T-cell (primary cell): ENCODE data around the gene ENTPD6. TPM values are rescaled to one million over a fixed set of nuclear protein-coding genes. Genes with fewer than 3 reads are reported as not detected.
"Not testable (repeated sequence)": the region's sequence is repeated elsewhere in the genome, so short reads cannot be mapped to it uniquely, and the experiment has no call there.

Experiments
- ATAC-seq, 4 experiments: fragments of 200-7000 bp in 3 of 4; fragments of 150-1000 bp in 1 of 4; cut with Tn5 transposase; replicated peaks in 1 of 4; 1 replicate in 3 of 4; 2 replicates in 1 of 4; pipeline ENCODE4 v1.10.0; 2021; ENCODE audit warnings: moderate library complexity in 3 of 4, mild to moderate bottlenecking in 2 of 4, moderate number of reproducible peaks in 1 of 4
- CTCF ChIA-PET, 2 donors: fragments of 300-600 bp; sonication (Branson Sonifier 250); formaldehyde crosslinking; loops; one replicate each; lab custom pipeline; 2022; ENCODE audit warnings: antibody characterized with exemption in 2 of 2; lab: Charles Lee
- POLR2A ChIA-PET, 2 donors: fragments of 300-600 bp; sonication (Branson Sonifier 250); formaldehyde crosslinking; loops; one replicate each; lab custom pipeline; 2022; ENCODE audit warnings: antibody characterized with exemption in 2 of 2; lab: Charles Lee
- DNase-seq, 35 experiments: peaks; one replicate each; pipeline versions ENCODE4 v3.0.0 to v3.0.0-alpha.2; 2013 to 2023
- H3K27ac ChIP-seq: one replicate; pipeline ENCODE4 v1.5.1; 2013; ENCODE audit warnings: low read length
- H3K27me3 ChIP-seq, 2 experiments: replicated peaks in 1 of 2; 1 replicate in 1 of 2; 2 replicates in 1 of 2; pipeline versions ENCODE4 v1.6.1 to v1.7.0; 2013; ENCODE audit warnings: low read length in 1 of 2, mixed read lengths in 1 of 2; ENCODE audit not compliant: control insufficient read depth in 2 of 2, insufficient read depth in 2 of 2; ENCODE audit errors: extremely low read depth in 1 of 2
- H3K36me3 ChIP-seq, 2 donors: 1 replicate in 1 of 2; 2 replicates in 1 of 2; pipeline versions ENCODE4 v1.6.1 to v1.7.0; 2013; ENCODE audit warnings: low read length in 1 of 2; ENCODE audit not compliant: control insufficient read depth in 2 of 2, insufficient read depth in 1 of 2; ENCODE audit errors: extremely low read depth in 1 of 2
- H3K4me1 ChIP-seq, 2 experiments: 1 replicate in 1 of 2; 2 replicates in 1 of 2; pipeline versions ENCODE4 v1.6.1 to v1.7.0; 2013; ENCODE audit warnings: low read length in 2 of 2, mixed read lengths in 1 of 2; ENCODE audit not compliant: insufficient read depth in 2 of 2, control insufficient read depth in 1 of 2; ENCODE audit errors: extremely low read depth in 1 of 2
- H3K4me3 ChIP-seq, 2 donors: 1 replicate in 1 of 2; 2 replicates in 1 of 2; pipeline versions ENCODE4 v1.5.1 to v1.7.0; 2013; ENCODE audit warnings: mild to moderate bottlenecking in 2 of 2, low read length in 1 of 2, moderate library complexity in 1 of 2; ENCODE audit not compliant: control insufficient read depth in 1 of 2; ENCODE audit errors: extremely low read depth in 1 of 2
- H3K9me3 ChIP-seq: 2 replicates; pipeline ENCODE4 v1.7.0; 2013
- H3K27ac Mint-ChIP-seq, 2 donors: one replicate each; pipeline ENCODE4 v1.8.0; 2020 to 2021; ENCODE audit warnings: mild to moderate bottlenecking in 2 of 2, mixed read lengths in 2 of 2
- H3K27me3 Mint-ChIP-seq, 2 donors: one replicate each; pipeline ENCODE4 v1.8.0; 2021 to 2022; ENCODE audit warnings: mixed read lengths in 2 of 2
- H3K36me3 Mint-ChIP-seq: one replicate; pipeline ENCODE4 v1.8.0; 2021; ENCODE audit warnings: mixed read lengths
- H3K4me1 Mint-ChIP-seq, 3 donors: one replicate each; pipeline ENCODE4 v1.8.0; 2020 to 2022; ENCODE audit warnings: mixed read lengths in 3 of 3, mild to moderate bottlenecking in 1 of 3
- H3K4me3 Mint-ChIP-seq, 3 donors: one replicate each; pipeline ENCODE4 v1.8.0; 2020 to 2022; ENCODE audit warnings: mild to moderate bottlenecking in 3 of 3, mixed read lengths in 3 of 3, moderate library complexity in 3 of 3
- H3K9me3 Mint-ChIP-seq, 3 donors: one replicate each; pipeline ENCODE4 v1.8.0; 2020 to 2022; ENCODE audit warnings: mixed read lengths in 3 of 3
- WGBS: methylation state at CpG from one replicate; pipeline ENCODE4 v1.1.5; 2013; ENCODE audit warnings: missing lambda C conversion rate; ENCODE audit not compliant: insufficient coverage; 5-methylcytosine and 5-hydroxymethylcytosine counted together
- total RNA-seq, 35 experiments: library from RNA in 6 of 35; stranded (reverse) in 6 of 35; fragments of 120-200 nt in 1 of 35; gene quantifications; one replicate each; pipeline versions ENCODE4 v1.2.1 to v1.2.4 and lab custom pipeline; 2013 to 2026

ENTPD6 gene
- total RNA-seq, 5 donors from 2014 or later (not counting 1 experiment from before 2014, with no cell fraction given) = 80.5 to 102 (median 90.9) TPM

DNA sequence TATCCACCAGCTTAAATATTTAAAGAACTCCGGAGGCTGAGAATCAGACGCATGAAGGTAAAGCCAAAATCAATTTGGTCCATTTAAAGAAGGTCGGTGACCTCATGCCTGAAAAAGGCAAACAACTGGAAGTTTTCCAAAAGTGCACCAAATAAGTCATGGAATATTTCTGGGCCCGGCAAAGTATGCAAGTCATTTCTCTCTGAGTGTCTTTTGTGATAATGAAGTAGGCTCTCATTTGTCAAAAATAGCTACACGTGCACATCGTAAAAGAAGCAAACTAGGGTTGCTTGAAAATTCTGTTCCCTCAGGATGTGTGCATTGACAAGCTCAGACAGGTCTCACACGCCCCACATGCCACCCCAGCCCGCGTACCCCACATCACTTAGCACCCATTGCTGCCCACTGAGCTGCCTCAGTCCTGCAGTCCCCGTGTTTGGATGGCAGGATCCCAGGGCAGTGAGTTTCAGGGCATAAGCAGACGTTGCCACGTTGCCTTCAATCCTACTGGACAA lies 31.9 kb downstream of the ENTPD6 start:
- Mint-ChIP-seq H3K27ac (no peak overlapping the region), H3K9me3 (no peaks in the 10 kb centered on the region), H3K36me3 (peaks cover 9% of the 10 kb centered on the region), H3K27me3 (no peaks in the 10 kb centered on the region), H3K4me1 (no peaks in the 10 kb centered on the region), H3K4me3 (no peak overlapping the region)
- Histone ChIP-seq H3K36me3 (peaks cover 8 to 13% of the 10 kb centered on the region in 2 donors), H3K4me3 (no peak overlapping the region), H3K27me3 (no peaks in the 10 kb centered on the region), H3K4me1 (no peaks in the 10 kb centered on the region), H3K9me3 (no peaks in the 10 kb centered on the region), H3K27ac (no peak overlapping the region)
- no peak for ATAC-seq
- CTCF ChIA-PET = no interaction called here
- DNase-seq = no peak
- WGBS = 96% methylated on average over 8 of the region's 12 CpGs
- POLR2A ChIA-PET = no interaction called here

DNA sequence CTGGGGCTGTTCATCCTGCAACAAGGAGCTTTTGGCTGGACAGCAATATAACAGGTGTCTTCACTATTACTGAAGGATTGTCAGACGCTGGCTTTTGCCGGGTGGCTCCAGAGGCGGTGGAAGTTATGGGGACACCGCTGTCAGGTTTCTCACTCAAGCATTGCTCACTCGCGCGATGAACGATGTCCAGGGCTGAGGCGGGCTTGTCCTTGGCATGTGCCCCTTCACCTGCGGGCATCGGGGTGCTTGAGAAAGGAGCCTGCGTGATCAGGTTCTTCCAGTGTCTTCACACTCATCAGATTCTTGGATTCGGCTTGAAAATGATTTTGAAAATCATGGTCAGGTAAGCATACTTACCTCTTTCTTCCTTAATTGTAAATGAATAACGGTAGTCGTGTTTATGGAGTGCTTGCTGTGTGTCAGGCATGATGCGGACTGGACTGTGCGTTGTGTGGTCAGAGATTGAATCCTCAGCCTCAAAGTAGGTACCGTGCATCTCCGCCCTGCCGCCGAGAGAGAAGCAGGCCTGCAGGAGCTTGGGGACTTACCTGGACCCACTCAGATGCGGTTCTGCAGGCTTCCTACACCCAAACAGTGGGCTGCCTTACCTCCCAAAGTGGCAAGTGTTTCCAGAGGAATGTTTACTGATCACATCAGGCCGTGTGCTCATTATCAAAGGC lies 34.1 kb downstream of the ENTPD6 start:
- Mint-ChIP-seq H3K4me3 (no peak overlapping the region), H3K4me1 (no peaks in the 10 kb centered on the region), H3K27me3 (peaks cover under 1 to 3% of the 10 kb centered on the region in 2 donors), H3K36me3 (peaks cover 9% of the 10 kb centered on the region), H3K27ac (no peak overlapping the region), H3K9me3 (no peaks in the 10 kb centered on the region)
- H3K36me3 ChIP-seq = peaks cover 5 to 6% of the 10 kb centered on the region in 2 donors
- no peaks in the 10 kb centered on the region for H3K27me3 ChIP-seq
- WGBS = 96% methylated on average over 13 of the region's 23 CpGs
- ChIA-PET POLR2A (no interaction called here), CTCF (interaction anchor here in 1 of 2 donors (0.7 kb wide), 1 partner anchor 66 kb away, joined by 3 read pairs; no protein-coding TSS in a partner anchor)
- H3K9me3 ChIP-seq = no peaks in the 10 kb centered on the region
- DNase-seq (no peak), ATAC-seq (no peak)
- no peak overlapping the region for H3K27ac ChIP-seq
- H3K4me3 ChIP-seq = no peak overlapping the region
- no peaks in the 10 kb centered on the region for H3K4me1 ChIP-seq

GRCh38 chr20:25230166-25230831 lies 34.8 kb downstream of the ENTPD6 start:
- Histone ChIP-seq H3K36me3 (peaks cover 5 to 6% of the 10 kb centered on the region in 2 donors), H3K27me3 (peaks cover 0 to 2% of the 10 kb centered on the region in 2 experiments), H3K9me3 (no peaks in the 10 kb centered on the region), H3K4me3 (no peak overlapping the region), H3K27ac (no peak overlapping the region), H3K4me1 (no peaks in the 10 kb centered on the region)
- Mint-ChIP-seq H3K27me3 (peaks cover 5 to 7% of the 10 kb centered on the region in 2 donors), H3K27ac (no peak overlapping the region), H3K36me3 (peaks cover 9% of the 10 kb centered on the region), H3K4me3 (no peak overlapping the region), H3K4me1 (no peaks in the 10 kb centered on the region), H3K9me3 (no peaks in the 10 kb centered on the region)
- ChIA-PET CTCF (no interaction called here), POLR2A (no interaction called here)
- ATAC-seq (no peak), DNase-seq (no peak)
- 89% methylated on average over 7 of the region's 8 CpGs for WGBS

DNA sequence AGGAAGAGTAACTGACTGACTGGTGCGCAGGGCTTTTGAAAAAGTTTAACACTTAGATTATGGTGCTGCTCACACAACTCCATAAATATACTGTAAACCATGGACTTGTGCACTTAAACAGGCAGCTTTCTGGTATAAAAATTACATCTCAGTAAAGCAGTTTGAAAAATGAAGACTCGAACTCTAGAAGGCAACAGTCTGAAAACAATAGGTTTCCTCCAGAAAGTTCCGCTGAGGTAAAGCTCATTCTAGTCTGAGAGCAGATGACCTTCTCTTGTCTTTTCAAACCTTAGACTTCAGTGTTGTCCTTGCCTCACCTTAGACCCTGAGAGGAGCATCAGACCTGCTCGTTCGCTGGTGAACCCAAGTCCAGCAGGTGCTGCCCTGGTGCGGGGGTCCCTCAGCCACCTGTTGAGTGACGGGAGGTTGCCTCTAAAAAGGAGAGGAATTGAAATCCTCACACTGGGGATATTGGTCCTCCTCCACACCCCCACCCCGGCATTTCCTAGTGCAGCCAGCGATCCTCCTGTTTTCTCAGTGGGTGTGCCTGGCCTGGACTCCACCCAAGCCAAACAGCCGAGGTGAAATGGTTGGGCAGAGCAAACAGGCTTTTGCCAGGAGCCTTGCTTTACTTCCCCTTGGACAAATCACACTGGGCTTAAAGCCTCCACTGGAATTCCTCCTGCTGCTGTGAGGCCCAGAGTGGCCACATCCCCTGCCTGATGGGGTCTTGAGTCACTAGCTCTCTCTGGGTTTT lies 37.7 kb downstream of the ENTPD6 start:
- POLR2A ChIA-PET = no interaction called here
- Mint-ChIP-seq H3K27me3 (peaks cover 23 to 25% of the 10 kb centered on the region in 2 donors), H3K9me3 (no peaks in the 10 kb centered on the region), H3K36me3 (peaks cover 4% of the 10 kb centered on the region), H3K4me1 (peaks cover 0 to 6% (median 6%) of the 10 kb centered on the region in 3 donors), H3K27ac (no peak overlapping the region), H3K4me3 (no peak overlapping the region)
- 89% methylated on average over 6 of the region's 10 CpGs for WGBS
- DNase-seq (no peak), ATAC-seq (no peak)
- H3K27me3 ChIP-seq = peaks cover 0 to 26% of the 10 kb centered on the region in 2 experiments
- no peak overlapping the region for H3K4me3 ChIP-seq
- no peaks in the 10 kb centered on the region for H3K9me3 ChIP-seq
- CTCF ChIA-PET = no interaction called here
- no peaks in the 10 kb centered on the region for H3K36me3 ChIP-seq
- no peaks in the 10 kb centered on the region for H3K4me1 ChIP-seq
- H3K27ac ChIP-seq = no peak overlapping the region

DNA sequence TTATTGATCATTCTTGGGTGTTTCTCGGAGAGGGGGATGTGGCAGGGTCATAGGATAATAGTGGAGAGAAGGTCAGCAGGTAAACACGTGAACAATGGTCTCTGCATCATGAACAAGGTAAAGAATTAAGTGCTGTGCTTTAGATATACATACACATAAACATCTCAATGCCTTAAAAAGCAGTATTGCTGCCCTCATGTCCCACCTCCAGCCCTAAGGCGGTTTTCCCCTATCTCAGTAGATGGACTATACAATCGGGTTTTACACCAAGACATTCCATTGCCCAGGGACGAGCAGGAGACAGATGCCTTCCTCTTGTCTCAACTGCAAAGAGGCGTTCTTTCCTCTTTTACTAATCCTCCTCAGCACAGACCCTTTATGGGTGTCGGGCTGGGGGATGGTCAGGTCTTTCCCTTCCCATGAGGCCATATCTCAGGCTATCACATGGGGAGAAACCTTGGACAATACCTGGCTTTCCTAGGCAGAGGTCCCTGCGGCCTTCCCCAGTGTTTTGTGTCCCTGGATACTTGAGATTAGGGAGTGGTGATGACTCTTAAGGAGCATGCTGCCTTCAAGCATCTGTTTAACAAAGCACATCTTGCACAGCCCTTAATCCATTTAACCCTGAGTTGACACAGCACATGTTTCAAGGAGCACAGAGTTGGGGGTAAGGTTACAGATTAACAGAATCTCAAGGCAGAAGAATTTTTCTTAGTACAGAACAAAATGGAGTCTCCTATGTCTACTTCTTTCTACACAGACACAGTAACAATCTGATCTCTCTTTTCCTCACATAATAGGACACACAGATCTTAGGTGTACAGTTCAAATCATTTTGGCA lies 38.7 kb downstream of the ENTPD6 start:
- H3K27me3 ChIP-seq = peaks cover 0 to 32% of the 10 kb centered on the region in 2 experiments
- H3K9me3 ChIP-seq, H3K4me1 Mint-ChIP-seq, H3K4me3 Mint-ChIP-seq, H3K4me3 ChIP-seq, DNase-seq, H3K4me1 ChIP-seq, H3K27ac ChIP-seq, POLR2A ChIA-PET, ATAC-seq, H3K36me3 Mint-ChIP-seq, H3K27ac Mint-ChIP-seq, H3K9me3 Mint-ChIP-seq, H3K36me3 ChIP-seq, CTCF ChIA-PET: not testable (repeated sequence)
- peaks cover 24 to 26% of the 10 kb centered on the region in 2 donors for H3K27me3 Mint-ChIP-seq
- WGBS = 71% methylated on average over 3 of the region's 8 CpGs
